Loucy (cell line): ENCODE data around the gene DUS4L.

Source experiments
- EZH2phosphoT487 ChIP-seq: fragments of 200-600 bp; IDR thresholded peaks from 2 replicates; pipeline ENCODE4 v1.6.1; 2018; ENCODE audit warnings: antibody characterized with exemption, mild to moderate bottlenecking, moderate library complexity, borderline replicate concordance
- TF ChIP-seq, protein P1 (sequence below): fragments of 200-600 bp; sonication (generic); conservative IDR thresholded peaks from 2 replicates; pipeline ENCODE4 v1.5.1; 2014; ENCODE audit warnings: mild to moderate bottlenecking, antibody characterized with exemption, low read length

- TF ChIP-seq, protein P1, sequence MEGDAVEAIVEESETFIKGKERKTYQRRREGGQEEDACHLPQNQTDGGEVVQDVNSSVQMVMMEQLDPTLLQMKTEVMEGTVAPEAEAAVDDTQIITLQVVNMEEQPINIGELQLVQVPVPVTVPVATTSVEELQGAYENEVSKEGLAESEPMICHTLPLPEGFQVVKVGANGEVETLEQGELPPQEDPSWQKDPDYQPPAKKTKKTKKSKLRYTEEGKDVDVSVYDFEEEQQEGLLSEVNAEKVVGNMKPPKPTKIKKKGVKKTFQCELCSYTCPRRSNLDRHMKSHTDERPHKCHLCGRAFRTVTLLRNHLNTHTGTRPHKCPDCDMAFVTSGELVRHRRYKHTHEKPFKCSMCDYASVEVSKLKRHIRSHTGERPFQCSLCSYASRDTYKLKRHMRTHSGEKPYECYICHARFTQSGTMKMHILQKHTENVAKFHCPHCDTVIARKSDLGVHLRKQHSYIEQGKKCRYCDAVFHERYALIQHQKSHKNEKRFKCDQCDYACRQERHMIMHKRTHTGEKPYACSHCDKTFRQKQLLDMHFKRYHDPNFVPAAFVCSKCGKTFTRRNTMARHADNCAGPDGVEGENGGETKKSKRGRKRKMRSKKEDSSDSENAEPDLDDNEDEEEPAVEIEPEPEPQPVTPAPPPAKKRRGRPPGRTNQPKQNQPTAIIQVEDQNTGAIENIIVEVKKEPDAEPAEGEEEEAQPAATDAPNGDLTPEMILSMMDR: no peak
- no peak for TF ChIP-seq EZH2phosphoT487
These were observed 35.3 kb upstream of the DUS4L start for GRCh38 chr7:107528461-107528860.
